ENCODE measurements around the gene DTNA.

DNA sequence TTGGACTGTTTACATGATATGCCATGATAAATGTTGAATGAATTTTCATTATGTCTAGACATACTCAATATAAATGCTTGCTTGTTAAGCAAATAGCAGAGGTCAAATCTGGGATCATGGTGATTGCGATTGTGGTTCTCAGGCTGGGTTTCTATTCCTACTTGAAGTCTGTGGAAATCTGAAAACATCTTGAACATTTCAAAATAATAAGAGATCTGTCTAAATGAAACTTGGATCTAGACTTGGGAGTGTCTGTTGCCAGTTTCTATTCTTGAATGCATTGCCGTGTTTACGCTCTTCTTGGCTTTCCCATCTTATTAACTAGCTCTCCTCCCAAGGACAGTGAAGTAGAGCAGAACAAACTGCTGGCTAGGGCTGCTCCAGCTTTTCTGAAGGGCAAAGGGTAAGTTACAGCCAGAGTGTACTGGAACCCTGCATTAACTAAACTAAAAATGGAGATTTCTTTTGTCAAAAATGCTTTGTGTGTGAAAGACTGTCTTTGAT lies 127.7 kb downstream of the DTNA start:
- no peak for TF ChIP-seq FOXA1 (IDR thresholded peaks at IDR 0.05)
- TF ChIP-seq, protein P1, sequence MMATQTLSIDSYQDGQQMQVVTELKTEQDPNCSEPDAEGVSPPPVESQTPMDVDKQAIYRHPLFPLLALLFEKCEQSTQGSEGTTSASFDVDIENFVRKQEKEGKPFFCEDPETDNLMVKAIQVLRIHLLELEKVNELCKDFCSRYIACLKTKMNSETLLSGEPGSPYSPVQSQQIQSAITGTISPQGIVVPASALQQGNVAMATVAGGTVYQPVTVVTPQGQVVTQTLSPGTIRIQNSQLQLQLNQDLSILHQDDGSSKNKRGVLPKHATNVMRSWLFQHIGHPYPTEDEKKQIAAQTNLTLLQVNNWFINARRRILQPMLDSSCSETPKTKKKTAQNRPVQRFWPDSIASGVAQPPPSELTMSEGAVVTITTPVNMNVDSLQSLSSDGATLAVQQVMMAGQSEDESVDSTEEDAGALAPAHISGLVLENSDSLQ (IDR thresholded peaks at IDR 0.05) = no peak
- no peak for TF ChIP-seq FOXM1 (IDR thresholded peaks at IDR 0.05; ENCODE audit: borderline replicate concordance)
- TF ChIP-seq ELF4 (IDR thresholded peaks at IDR 0.05) = no peak
- no peak for TF ChIP-seq BHLHE40 (IDR thresholded peaks at IDR 0.05; ENCODE audit: borderline replicate concordance)
- TF ChIP-seq FOXK2 (IDR thresholded peaks at IDR 0.05) = no peak
- TF ChIP-seq NFRKB (IDR thresholded peaks at IDR 0.05) = no peak
- TF ChIP-seq LEF1 (IDR thresholded peaks at IDR 0.05; ENCODE audit: borderline replicate concordance) = no peak
- no peak for TF ChIP-seq SP1 (IDR thresholded peaks at IDR 0.05)
- TF ChIP-seq TARDBP (IDR thresholded peaks at IDR 0.05) = no peak
- TF ChIP-seq SUZ12 (IDR thresholded peaks at IDR 0.05) = no peak
- TF ChIP-seq CTBP1 (IDR thresholded peaks at IDR 0.05; ENCODE audit: borderline replicate concordance) = no peak

All from HEK293T (cell line).